GM12878 (cell line): ENCODE data around the gene CCDC85B. TPM values are rescaled to one million over a fixed set of nuclear protein-coding genes. Genes with fewer than 3 reads are reported as not detected.
A peak's percentile ranks its signal among the peaks of the same experiment; 100 is the strongest.

Experiments used
- ATAC-seq: fragments of 200-7000 bp; cut with Tn5 transposase; 3 replicates; pipeline ENCODE4 v1.9.1; 2020; ENCODE audit warnings: mild to moderate bottlenecking, moderate library complexity
- BruUV-seq: library from RNA; stranded (reverse); fragments of 400-500 nt; replicated peaks from 2 replicates; lab custom pipeline; 2021; lab: Mats Ljungman, UMichigan
- CTCF ChIA-PET: fragments of 300-600 bp; sonication (Branson Sonifier 250); formaldehyde crosslinking; extraction: SDS; loops from one replicate; lab custom pipeline; 2021; ENCODE audit warnings: inconsistent platforms; lab: Yijun Ruan, JAX
- POLR2A ChIA-PET: fragments of 350-600 bp; formaldehyde crosslinking; extraction: SDS; loops from one replicate; lab custom pipeline; 2021; ENCODE audit warnings: inconsistent platforms; lab: Charles Lee
- RAD21 ChIA-PET: fragments of 300-600 bp; sonication (Branson Sonifier 250); formaldehyde crosslinking; loops from one replicate; lab custom pipeline; 2023; ENCODE audit warnings: antibody characterized with exemption; ENCODE audit not compliant: unreplicated experiment; lab: Charles Lee
- SMC1A ChIA-PET: fragments of 300-600 bp; sonication (Branson Sonifier 250); formaldehyde crosslinking; loops from one replicate; lab custom pipeline; 2023; ENCODE audit not compliant: unreplicated experiment, uncharacterized antibody; lab: Charles Lee
- DNase-seq: peaks from one replicate; pipeline ENCODE4 v3.0.0-alpha.2; 2011; ENCODE audit warnings: low read depth, low spot score
- FAIRE-seq: peaks from 3 replicates; lab custom pipeline; 2011; peaks lifted over from hg19 to GRCh38; lab: Jason Lieb, UNC
- H2AFZ ChIP-seq: 2 replicates; pipeline ENCODE4 v1.6.0; 2011; ENCODE audit warnings: low read depth, low read length, control low read depth; ENCODE audit not compliant: control insufficient read depth
- H3K27ac ChIP-seq: 2 replicates; pipeline ENCODE4 v1.5.1; 2011; ENCODE audit warnings: control low read depth; ENCODE audit not compliant: control insufficient read depth, insufficient read depth
- H3K27me3 ChIP-seq, 2 experiments: replicated peaks in 1 of 2; 2 replicates each; pipeline versions ENCODE4 v1.6.0 to v1.6.1; 2011; ENCODE audit warnings: low read length in 1 of 2; ENCODE audit not compliant: control insufficient read depth in 2 of 2, insufficient read depth in 2 of 2
- H3K36me3 ChIP-seq, 2 experiments: 2 replicates each; pipeline ENCODE4 v1.5.1; 2011; ENCODE audit warnings: low read length in 1 of 2; ENCODE audit not compliant: control insufficient read depth in 2 of 2, insufficient read depth in 2 of 2
- H3K4me1 ChIP-seq: 2 replicates; pipeline ENCODE4 v1.6.1; 2011; ENCODE audit warnings: mild to moderate bottlenecking, low read length, moderate library complexity, mixed read lengths; ENCODE audit not compliant: control insufficient read depth, insufficient read depth
- H3K4me2 ChIP-seq: 2 replicates; pipeline ENCODE4 v1.6.0; 2011; ENCODE audit warnings: control low read depth; ENCODE audit not compliant: control insufficient read depth, insufficient read depth
- H3K4me3 ChIP-seq: fragments of 200-600 bp; sonication (generic); 2 replicates; pipeline ENCODE4 v1.5.1; 2016
- H3K79me2 ChIP-seq: 2 replicates; pipeline ENCODE4 v1.6.0; 2011; ENCODE audit warnings: low read length; ENCODE audit not compliant: control insufficient read depth, insufficient read depth
- H3K9ac ChIP-seq: 2 replicates; pipeline ENCODE4 v1.8.0; 2011; ENCODE audit warnings: low read length, control low read depth, mixed read lengths; ENCODE audit not compliant: control insufficient read depth, insufficient read depth
- H3K9me3 ChIP-seq: replicated peaks from 3 replicates; pipeline ENCODE4 v1.5.1; 2011; ENCODE audit warnings: mild to moderate bottlenecking, low read length; ENCODE audit not compliant: control insufficient read depth, insufficient read depth
- H4K20me1 ChIP-seq: 2 replicates; pipeline ENCODE4 v1.6.0; 2011; ENCODE audit not compliant: control insufficient read depth, insufficient read depth
- ASH2L ChIP-seq: fragments of 300-600, 200-600 bp; sonication (generic); IDR thresholded peaks from 2 replicates; pipeline ENCODE4 v1.6.1; 2017; ENCODE audit warnings: low read depth, mild to moderate bottlenecking, borderline replicate concordance
- ATF2 ChIP-seq: IDR thresholded peaks from 2 replicates; pipeline ENCODE4 v1.6.1; 2012; ENCODE audit warnings: low read length, inconsistent platforms
- DPF2 ChIP-seq: fragments of 450-650 bp; IDR thresholded peaks from 2 replicates; pipeline ENCODE4 v1.6.1; 2017; ENCODE audit warnings: mild to moderate bottlenecking
- EGR1 ChIP-seq, 2 experiments: IDR thresholded peaks; 1 replicate in 1 of 2; 2 replicates in 1 of 2; pipeline ENCODE4 v1.6.1; 2011 to 2012; ENCODE audit warnings: low read depth in 2 of 2, low read length in 2 of 2, borderline replicate concordance in 1 of 2, mild to moderate bottlenecking in 1 of 2, moderate library complexity in 1 of 2
- FOXK2 ChIP-seq: fragments of 450-650 bp; IDR thresholded peaks from 2 replicates; pipeline ENCODE4 v1.6.1; 2017; ENCODE audit warnings: mild to moderate bottlenecking, moderate library complexity
- GABPA ChIP-seq: IDR thresholded peaks from 2 replicates; pipeline ENCODE4 v1.6.1; 2014; ENCODE audit warnings: antibody characterized with exemption, low read depth, mild to moderate bottlenecking, inconsistent platforms
- HCFC1 ChIP-seq: fragments of 150-350 bp; IDR thresholded peaks from 2 replicates; pipeline ENCODE4 v1.6.1; 2014; ENCODE audit warnings: low read length
- IKZF2 ChIP-seq, 2 experiments: fragments of 450-650 bp; IDR thresholded peaks; 2 replicates each; pipeline ENCODE4 v1.6.1; 2017; ENCODE audit warnings: mild to moderate bottlenecking in 2 of 2, moderate library complexity in 2 of 2
- IRF3 ChIP-seq: fragments of 450-650 bp; IDR thresholded peaks from 2 replicates; pipeline ENCODE4 v1.6.1; 2014; ENCODE audit warnings: mild to moderate bottlenecking
- JUNB ChIP-seq: IDR thresholded peaks from 2 replicates; pipeline ENCODE4 v1.6.1; 2016; ENCODE audit warnings: antibody characterized with exemption, mild to moderate bottlenecking
- JUND ChIP-seq: IDR thresholded peaks from 2 replicates; pipeline ENCODE4 v1.6.1; 2012; ENCODE audit warnings: low read depth, mild to moderate bottlenecking, low read length, improper control_type of control experiment, moderate library complexity
- MEF2B ChIP-seq: fragments of 450-650 bp; IDR thresholded peaks from 2 replicates; pipeline ENCODE4 v1.6.1; 2018; ENCODE audit warnings: mild to moderate bottlenecking, moderate library complexity; ENCODE audit not compliant: partially characterized antibody, poor library complexity, severe bottlenecking
- MXI1 ChIP-seq: fragments of 150-350 bp; IDR thresholded peaks from 2 replicates; pipeline ENCODE4 v1.6.1; 2011; ENCODE audit warnings: low read depth, mild to moderate bottlenecking, inconsistent platforms, low read length, improper control_type of control experiment
- POLR2AphosphoS5 ChIP-seq: IDR thresholded peaks from 2 replicates; pipeline ENCODE4 v1.6.1; 2011; ENCODE audit warnings: mild to moderate bottlenecking, low read length, inconsistent platforms
- USF2 ChIP-seq: IDR thresholded peaks from 2 replicates; pipeline ENCODE4 v1.6.1; 2011; ENCODE audit warnings: low read depth, low read length, improper control_type of control experiment, borderline replicate concordance
- WGBS: methylation state at CpG from one replicate; pipeline ENCODE4 v1.1.6; 2016; ENCODE audit warnings: low lambda C conversion rate; ENCODE audit not compliant: insufficient replicate concordance, insufficient coverage; ENCODE audit errors: missing lambda C conversion rate; 5-methylcytosine and 5-hydroxymethylcytosine counted together
- in situ Hi-C: fragments of 300-500 bp; cut with MboI; formaldehyde crosslinking; loops from 9 replicates; pipeline ENCODE4 v1.14.3; 2018; ENCODE audit warnings: mixed read lengths
- intact Hi-C: fragments of 100-400 bp; cut with micrococcal nuclease; formaldehyde crosslinking; loops from one replicate; pipeline ENCODE4 v1.14.2; 2022; ENCODE audit not compliant: unreplicated experiment
- polyA plus RNA-seq, 11 experiments: library from polyadenylated mRNA; depleted of rRNA in 4 of 11; unstranded in 6 of 11; stranded (reverse) in 5 of 11; fragments of >200 nt; fragmentation: Nextera tagmentation in 4 of 11; fragmentation: Illumina TruSeq in 1 of 11; extraction: Ambion mirVana in 4 of 11; extraction: Trizol in 1 of 11; gene quantifications; 1 replicate in 1 of 11; 2 replicates in 10 of 11; pipeline versions ENCODE4 v1.2.1 to v1.2.3, GENCODE V29; 2011 to 2016; ENCODE audit warnings: inconsistent platforms in 2 of 11, missing spikeins in 2 of 11, low read depth in 1 of 11
- total RNA-seq, 4 experiments: library from RNA; depleted of rRNA in 3 of 4; stranded (reverse); fragments of >200 nt in 3 of 4; fragmentation: Illumina TruSeq in 1 of 4; extraction: Trizol in 1 of 4; gene quantifications; 2 replicates each; pipeline versions ENCODE4 v1.2.1 to v1.2.3, GENCODE V29; 2013 to 2021
- TF ChIP-seq, protein P1 (sequence below): IDR thresholded peaks from 2 replicates; pipeline ENCODE4 v1.6.1; 2011; ENCODE audit warnings: low read depth, mild to moderate bottlenecking, low read length, moderate library complexity, borderline replicate concordance; ENCODE audit errors: extremely low read depth
- TF ChIP-seq, protein P2 (sequence below): fragments of 450-650 bp; formaldehyde crosslinking; IDR thresholded peaks from 2 replicates; pipeline ENCODE4 v1.5.0; 2022; ENCODE audit warnings: mild to moderate bottlenecking, missing genetic modification characterization

CCDC85B gene
- total and polyA plus RNA-seq, 10 of the 15 experiments (the other 5 are each of a cell fraction or from before 2014, with no cell fraction given): 0.32 to 114 (median 49.5) TPM

GRCh38 chr11:65887723-65888162 is 2.7 kb upstream of the CCDC85B start:
- in situ Hi-C loops: no loop called here
- ChIA-PET SMC1A (interaction anchor here (0.7 to 6.7 kb wide), 14 partner anchors 12 to 273 kb away, joined by 3 to 52 read pairs (median 6); partner anchors contain the start of genes CFL1, FOSL1, KAT5 and MUS81), RAD21 (interaction anchor here (0.7 to 8.0 kb wide), 18 partner anchors 11 to 248 kb away, joined by 3 to 76 read pairs (median 4); partner anchors contain the start of genes CFL1, MUS81, RNASEH2C and SART1), CTCF (interaction anchor here (0.6 to 11.0 kb wide), 23 partner anchors 12 to 398 kb away, joined by 3 to 167 read pairs (median 7); partner anchors contain the start of genes CFL1, FOSL1, MUS81 and RNASEH2C), POLR2A (interaction anchor here (0.5 to 7.4 kb wide), 30 partner anchors 9 to 1141 kb away, joined by 3 to 155 read pairs (median 5); partner anchors contain the start of genes BANF1, C11orf68, CFL1 and EIF1AD)
- peak overlapping the region; percentile 73 for H3K9ac ChIP-seq
- BruUV-seq: TSS peak; percentile 70
- no peak for FAIRE-seq
- intact Hi-C loops: loop anchor here (1.0 to 2.0 kb wide), 3 partner anchors 29 to 102 kb away; partner anchors contain the start of genes CFL1 and SART1
- H3K79me2 ChIP-seq: peaks cover 43% of the 10 kb centered on the region
- ATAC-seq: no peak
- H3K9me3 ChIP-seq: no peaks in the 10 kb centered on the region
- no peaks in the 10 kb centered on the region for H3K27me3 ChIP-seq
- peaks cover 26% of the 10 kb centered on the region for H3K4me1 ChIP-seq
- peak overlapping the region; percentile 70 for H3K27ac ChIP-seq
- H3K4me3 ChIP-seq: peak overlapping the region; percentile 90
- peak overlapping the region; percentile 88 for H3K4me2 ChIP-seq
- 1% methylated on average over 23 of the region's 23 CpGs for WGBS
- peaks cover 12 to 21% of the 10 kb centered on the region in 2 experiments for H3K36me3 ChIP-seq
- DNase-seq: no peak
- H2AFZ ChIP-seq: peak overlapping the region; percentile 97
- H4K20me1 ChIP-seq: no peaks in the 10 kb centered on the region
- TF ChIP-seq DPF2: no peak
- TF ChIP-seq HCFC1: no peak
- TF ChIP-seq EGR1 (IDR thresholded peaks at IDR 0.05; ENCODE audit: borderline replicate concordance in 1 of 2, low read depth in 2 of 2, low read length in 2 of 2): no peak
- no peak for TF ChIP-seq JUNB
- TF ChIP-seq IRF3: no peak
- no peak for TF ChIP-seq USF2
- no peak for TF ChIP-seq ASH2L
- no peak for TF ChIP-seq POLR2AphosphoS5
- TF ChIP-seq, protein P1, sequence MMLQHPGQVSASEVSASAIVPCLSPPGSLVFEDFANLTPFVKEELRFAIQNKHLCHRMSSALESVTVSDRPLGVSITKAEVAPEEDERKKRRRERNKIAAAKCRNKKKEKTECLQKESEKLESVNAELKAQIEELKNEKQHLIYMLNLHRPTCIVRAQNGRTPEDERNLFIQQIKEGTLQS: no peak
- TF ChIP-seq MEF2B: no peak
- TF ChIP-seq ATF2: no peak
- no peak for TF ChIP-seq GABPA
- TF ChIP-seq JUND: no peak
- TF ChIP-seq MXI1: no peak
- no peak for TF ChIP-seq IKZF2 (IDR thresholded peaks at IDR 0.05)
- no peak for TF ChIP-seq FOXK2
- TF ChIP-seq, protein P2, sequence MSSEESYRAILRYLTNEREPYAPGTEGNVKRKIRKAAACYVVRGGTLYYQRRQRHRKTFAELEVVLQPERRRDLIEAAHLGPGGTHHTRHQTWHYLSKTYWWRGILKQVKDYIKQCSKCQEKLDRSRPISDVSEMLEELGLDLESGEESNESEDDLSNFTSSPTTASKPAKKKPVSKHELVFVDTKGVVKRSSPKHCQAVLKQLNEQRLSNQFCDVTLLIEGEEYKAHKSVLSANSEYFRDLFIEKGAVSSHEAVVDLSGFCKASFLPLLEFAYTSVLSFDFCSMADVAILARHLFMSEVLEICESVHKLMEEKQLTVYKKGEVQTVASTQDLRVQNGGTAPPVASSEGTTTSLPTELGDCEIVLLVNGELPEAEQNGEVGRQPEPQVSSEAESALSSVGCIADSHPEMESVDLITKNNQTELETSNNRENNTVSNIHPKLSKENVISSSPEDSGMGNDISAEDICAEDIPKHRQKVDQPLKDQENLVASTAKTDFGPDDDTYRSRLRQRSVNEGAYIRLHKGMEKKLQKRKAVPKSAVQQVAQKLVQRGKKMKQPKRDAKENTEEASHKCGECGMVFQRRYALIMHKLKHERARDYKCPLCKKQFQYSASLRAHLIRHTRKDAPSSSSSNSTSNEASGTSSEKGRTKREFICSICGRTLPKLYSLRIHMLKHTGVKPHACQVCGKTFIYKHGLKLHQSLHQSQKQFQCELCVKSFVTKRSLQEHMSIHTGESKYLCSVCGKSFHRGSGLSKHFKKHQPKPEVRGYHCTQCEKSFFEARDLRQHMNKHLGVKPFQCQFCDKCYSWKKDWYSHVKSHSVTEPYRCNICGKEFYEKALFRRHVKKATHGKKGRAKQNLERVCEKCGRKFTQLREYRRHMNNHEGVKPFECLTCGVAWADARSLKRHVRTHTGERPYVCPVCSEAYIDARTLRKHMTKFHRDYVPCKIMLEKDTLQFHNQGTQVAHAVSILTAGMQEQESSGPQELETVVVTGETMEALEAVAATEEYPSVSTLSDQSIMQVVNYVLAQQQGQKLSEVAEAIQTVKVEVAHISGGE: no peak
